ENCODE data around the gene KANSL1.

GRCh38 chr17:46025510-46026165 is 167.6 kb downstream of the KANSL1 start:
- TF ChIP-seq POLR2A (IDR thresholded peaks at IDR 0.05) (no peak), POLR2AphosphoS5 (IDR thresholded peaks at IDR 0.05; ENCODE audit: insufficient read depth in 1 of 2, low read depth in 1 of 2) (no peak), CTCF (IDR thresholded peaks at IDR 0.05) (no peak)

Measured in vagina (tissue), 2 donors.